HepG2 (cell line): Measurements from ENCODE around the gene CD320. TPM values are rescaled to one million over a fixed set of nuclear protein-coding genes. Genes with fewer than 3 reads are reported as not detected.
A peak's percentile ranks its signal among the peaks of the same experiment; 100 is the strongest.

Source experiments
- GATAD1 ChIP-seq: IDR thresholded peaks from 2 replicates; pipeline ENCODE4 v1.6.1; 2016; ENCODE audit warnings: missing genetic modification reagents, missing compliant biosample characterization
- HMGXB3 ChIP-seq: sonication (generic); formaldehyde crosslinking; IDR thresholded peaks from 2 replicates; pipeline ENCODE4 v1.4.0; 2020; ENCODE audit warnings: missing genetic modification reagents, borderline replicate concordance
- LCORL ChIP-seq, 2 experiments: fragments of 450-650 bp in 1 of 2; sonication (generic) in 1 of 2; formaldehyde crosslinking in 1 of 2; IDR thresholded peaks; 2 replicates each; pipeline versions ENCODE4 v1.5.0 to v1.6.1; 2017 to 2020; ENCODE audit warnings: antibody characterized with exemption in 1 of 2, missing genetic modification reagents in 1 of 2
- MAZ ChIP-seq, 2 experiments: sonication (generic) in 1 of 2; formaldehyde crosslinking in 1 of 2; IDR thresholded peaks; 2 replicates each; pipeline versions ENCODE4 v1.5.0 to v1.6.1; 2012 to 2020; ENCODE audit warnings: low read depth in 2 of 2, mild to moderate bottlenecking in 2 of 2, borderline replicate concordance in 1 of 2, improper control_type of control experiment in 1 of 2, low read length in 1 of 2, missing genetic modification reagents in 1 of 2, moderate library complexity in 1 of 2
- NFRKB ChIP-seq: fragments of 450-650 bp; IDR thresholded peaks from 2 replicates; pipeline ENCODE4 v1.6.1; 2017
- SRSF1 ChIP-seq: fragments of 200-400 bp; formaldehyde crosslinking; optimal IDR thresholded peaks from 2 replicates; pipeline ENCODE3; 2017; ENCODE audit warnings: mild to moderate bottlenecking, low read depth, low read length, moderate library complexity
- ZBTB14 ChIP-seq: sonication (generic); formaldehyde crosslinking; IDR thresholded peaks from 2 replicates; pipeline ENCODE4 v1.4.0; 2020; ENCODE audit warnings: missing genetic modification reagents
- ZNF317 ChIP-seq: sonication (generic); formaldehyde crosslinking; IDR thresholded peaks from 2 replicates; pipeline ENCODE4 v1.5.0; 2020; ENCODE audit warnings: mild to moderate bottlenecking, missing genetic modification reagents
- polyA plus RNA-seq, 8 experiments: library from polyadenylated mRNA; depleted of rRNA in 3 of 8; stranded (reverse) in 7 of 8; unstranded in 1 of 8; fragments of >200 nt; fragmentation: Illumina TruSeq in 4 of 8; extraction: Trizol in 4 of 8; gene quantifications; 2 replicates each; pipeline versions ENCODE4 v1.2.1 to v1.2.3, GENCODE V29; 2011 to 2016; ENCODE audit warnings: low read depth in 4 of 8, missing spikeins in 1 of 8, mixed read lengths in 1 of 8; ENCODE audit not compliant: insufficient read depth in 1 of 8
- total RNA-seq, 5 experiments: library from RNA; depleted of rRNA; stranded (reverse); fragments of >200 nt; fragmentation: Illumina TruSeq; extraction: Trizol; gene quantifications; 2 replicates each; pipeline ENCODE4 v1.2.3, GENCODE V29; 2016; ENCODE audit warnings: low read depth in 1 of 5
- TF ChIP-seq, protein P1 (sequence below): sonication (generic); formaldehyde crosslinking; IDR thresholded peaks from 2 replicates; pipeline ENCODE4 v1.9.0; 2021; ENCODE audit warnings: mild to moderate bottlenecking, missing genetic modification reagents
- TF ChIP-seq, protein P2 (sequence below): sonication (generic); formaldehyde crosslinking; IDR thresholded peaks from 2 replicates; pipeline ENCODE4 v1.5.0; 2020; ENCODE audit warnings: mild to moderate bottlenecking, missing genetic modification reagents, borderline replicate concordance

The CD320 gene
- total and polyA plus RNA-seq, 2 of the 13 experiments (the other 11 are each of a cell fraction or from before 2014, with no cell fraction given), result 83.1 to 99.9 TPM

DNA sequence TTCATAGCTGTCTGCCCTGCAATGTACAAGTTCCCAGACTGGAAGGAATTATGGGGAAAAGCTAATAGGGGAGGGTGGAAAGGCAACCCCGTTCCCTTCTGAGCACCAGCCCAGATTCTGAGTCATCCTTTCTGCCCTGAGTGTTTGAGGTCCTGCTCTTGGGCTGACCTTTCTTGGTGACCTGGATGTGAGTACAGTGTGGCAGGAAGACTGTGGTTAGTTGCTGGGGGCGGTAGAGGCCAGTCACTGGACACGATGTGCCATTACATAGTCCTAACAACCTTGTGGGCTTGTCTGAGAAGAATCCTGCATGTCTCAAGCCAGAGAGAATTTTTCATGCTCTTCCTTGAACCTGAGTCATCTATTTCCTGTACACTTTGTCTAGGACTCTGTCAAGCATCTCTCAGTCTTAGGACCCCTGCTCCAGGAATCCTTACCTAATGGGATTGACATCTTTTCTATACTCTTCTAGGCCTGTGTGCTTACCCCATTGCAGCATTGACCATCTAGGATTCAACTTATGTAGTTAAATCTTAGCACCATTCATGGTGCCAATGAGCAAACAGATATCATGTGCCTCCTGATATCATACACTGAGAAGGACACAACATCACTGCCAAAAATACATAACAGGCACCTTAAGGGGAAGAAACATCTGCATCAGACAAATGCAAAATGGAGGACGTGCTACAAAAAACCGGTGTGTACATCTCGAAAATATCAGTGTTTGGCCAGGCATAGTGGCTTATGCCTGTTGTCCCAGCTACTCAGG lies 47.7 kb upstream of the CD320 start (continued):
- TF ChIP-seq, protein P1, sequence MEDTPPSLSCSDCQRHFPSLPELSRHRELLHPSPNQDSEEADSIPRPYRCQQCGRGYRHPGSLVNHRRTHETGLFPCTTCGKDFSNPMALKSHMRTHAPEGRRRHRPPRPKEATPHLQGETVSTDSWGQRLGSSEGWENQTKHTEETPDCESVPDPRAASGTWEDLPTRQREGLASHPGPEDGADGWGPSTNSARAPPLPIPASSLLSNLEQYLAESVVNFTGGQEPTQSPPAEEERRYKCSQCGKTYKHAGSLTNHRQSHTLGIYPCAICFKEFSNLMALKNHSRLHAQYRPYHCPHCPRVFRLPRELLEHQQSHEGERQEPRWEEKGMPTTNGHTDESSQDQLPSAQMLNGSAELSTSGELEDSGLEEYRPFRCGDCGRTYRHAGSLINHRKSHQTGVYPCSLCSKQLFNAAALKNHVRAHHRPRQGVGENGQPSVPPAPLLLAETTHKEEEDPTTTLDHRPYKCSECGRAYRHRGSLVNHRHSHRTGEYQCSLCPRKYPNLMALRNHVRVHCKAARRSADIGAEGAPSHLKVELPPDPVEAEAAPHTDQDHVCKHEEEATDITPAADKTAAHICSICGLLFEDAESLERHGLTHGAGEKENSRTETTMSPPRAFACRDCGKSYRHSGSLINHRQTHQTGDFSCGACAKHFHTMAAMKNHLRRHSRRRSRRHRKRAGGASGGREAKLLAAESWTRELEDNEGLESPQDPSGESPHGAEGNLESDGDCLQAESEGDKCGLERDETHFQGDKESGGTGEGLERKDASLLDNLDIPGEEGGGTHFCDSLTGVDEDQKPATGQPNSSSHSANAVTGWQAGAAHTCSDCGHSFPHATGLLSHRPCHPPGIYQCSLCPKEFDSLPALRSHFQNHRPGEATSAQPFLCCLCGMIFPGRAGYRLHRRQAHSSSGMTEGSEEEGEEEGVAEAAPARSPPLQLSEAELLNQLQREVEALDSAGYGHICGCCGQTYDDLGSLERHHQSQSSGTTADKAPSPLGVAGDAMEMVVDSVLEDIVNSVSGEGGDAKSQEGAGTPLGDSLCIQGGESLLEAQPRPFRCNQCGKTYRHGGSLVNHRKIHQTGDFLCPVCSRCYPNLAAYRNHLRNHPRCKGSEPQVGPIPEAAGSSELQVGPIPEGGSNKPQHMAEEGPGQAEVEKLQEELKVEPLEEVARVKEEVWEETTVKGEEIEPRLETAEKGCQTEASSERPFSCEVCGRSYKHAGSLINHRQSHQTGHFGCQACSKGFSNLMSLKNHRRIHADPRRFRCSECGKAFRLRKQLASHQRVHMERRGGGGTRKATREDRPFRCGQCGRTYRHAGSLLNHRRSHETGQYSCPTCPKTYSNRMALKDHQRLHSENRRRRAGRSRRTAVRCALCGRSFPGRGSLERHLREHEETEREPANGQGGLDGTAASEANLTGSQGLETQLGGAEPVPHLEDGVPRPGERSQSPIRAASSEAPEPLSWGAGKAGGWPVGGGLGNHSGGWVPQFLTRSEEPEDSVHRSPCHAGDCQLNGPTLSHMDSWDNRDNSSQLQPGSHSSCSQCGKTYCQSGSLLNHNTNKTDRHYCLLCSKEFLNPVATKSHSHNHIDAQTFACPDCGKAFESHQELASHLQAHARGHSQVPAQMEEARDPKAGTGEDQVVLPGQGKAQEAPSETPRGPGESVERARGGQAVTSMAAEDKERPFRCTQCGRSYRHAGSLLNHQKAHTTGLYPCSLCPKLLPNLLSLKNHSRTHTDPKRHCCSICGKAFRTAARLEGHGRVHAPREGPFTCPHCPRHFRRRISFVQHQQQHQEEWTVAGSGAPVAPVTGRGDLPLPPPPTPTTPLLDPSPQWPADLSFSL (CRISPR knock-in tag), result no peak
- TF ChIP-seq ZNF317 (CRISPR knock-in tag) (no peak), MAZ (IDR thresholded peaks at IDR 0.05; ENCODE audit: borderline replicate concordance, low read depth, low read length) (no peak), MAZ (CRISPR knock-in tag; IDR thresholded peaks at IDR 0.05; ENCODE audit: low read depth) (no peak), HMGXB3 (no peak), LCORL (IDR thresholded peaks at IDR 0.05) (no peak), LCORL (CRISPR knock-in tag; IDR thresholded peaks at IDR 0.05) (no peak; the same call in 1 of the 2 replicates), GATAD1 (CRISPR knock-in tag) (peak; percentile 52; the same call in 1 of the 2 replicates), SRSF1 (no peak), ZBTB14 (CRISPR knock-in tag) (no peak), NFRKB (no peak)
- TF ChIP-seq, protein P2, sequence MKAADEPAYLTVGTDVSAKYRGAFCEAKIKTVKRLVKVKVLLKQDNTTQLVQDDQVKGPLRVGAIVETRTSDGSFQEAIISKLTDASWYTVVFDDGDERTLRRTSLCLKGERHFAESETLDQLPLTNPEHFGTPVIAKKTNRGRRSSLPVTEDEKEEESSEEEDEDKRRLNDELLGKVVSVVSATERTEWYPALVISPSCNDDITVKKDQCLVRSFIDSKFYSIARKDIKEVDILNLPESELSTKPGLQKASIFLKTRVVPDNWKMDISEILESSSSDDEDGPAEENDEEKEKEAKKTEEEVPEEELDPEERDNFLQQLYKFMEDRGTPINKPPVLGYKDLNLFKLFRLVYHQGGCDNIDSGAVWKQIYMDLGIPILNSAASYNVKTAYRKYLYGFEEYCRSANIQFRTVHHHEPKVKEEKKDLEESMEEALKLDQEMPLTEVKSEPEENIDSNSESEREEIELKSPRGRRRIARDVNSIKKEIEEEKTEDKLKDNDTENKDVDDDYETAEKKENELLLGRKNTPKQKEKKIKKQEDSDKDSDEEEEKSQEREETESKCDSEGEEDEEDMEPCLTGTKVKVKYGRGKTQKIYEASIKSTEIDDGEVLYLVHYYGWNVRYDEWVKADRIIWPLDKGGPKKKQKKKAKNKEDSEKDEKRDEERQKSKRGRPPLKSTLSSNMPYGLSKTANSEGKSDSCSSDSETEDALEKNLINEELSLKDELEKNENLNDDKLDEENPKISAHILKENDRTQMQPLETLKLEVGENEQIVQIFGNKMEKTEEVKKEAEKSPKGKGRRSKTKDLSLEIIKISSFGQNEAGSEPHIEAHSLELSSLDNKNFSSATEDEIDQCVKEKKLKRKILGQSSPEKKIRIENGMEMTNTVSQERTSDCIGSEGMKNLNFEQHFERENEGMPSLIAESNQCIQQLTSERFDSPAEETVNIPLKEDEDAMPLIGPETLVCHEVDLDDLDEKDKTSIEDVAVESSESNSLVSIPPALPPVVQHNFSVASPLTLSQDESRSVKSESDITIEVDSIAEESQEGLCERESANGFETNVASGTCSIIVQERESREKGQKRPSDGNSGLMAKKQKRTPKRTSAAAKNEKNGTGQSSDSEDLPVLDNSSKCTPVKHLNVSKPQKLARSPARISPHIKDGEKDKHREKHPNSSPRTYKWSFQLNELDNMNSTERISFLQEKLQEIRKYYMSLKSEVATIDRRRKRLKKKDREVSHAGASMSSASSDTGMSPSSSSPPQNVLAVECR, result peak; percentile 14; the same call in 1 of the 2 replicates
